GM12878 (cell line): ENCODE results near the gene CHCHD6. TPM values are rescaled to one million over a fixed set of nuclear protein-coding genes. Genes with fewer than 3 reads are reported as not detected.

Experiments used
- ATAC-seq: fragments of 200-7000 bp; cut with Tn5 transposase; 3 replicates; pipeline ENCODE4 v1.9.1; 2020; ENCODE audit warnings: mild to moderate bottlenecking, moderate library complexity
- BruUV-seq: library from RNA; stranded (reverse); fragments of 400-500 nt; replicated peaks from 2 replicates; lab custom pipeline; 2021; lab: Mats Ljungman, UMichigan
- CTCF ChIA-PET: fragments of 300-600 bp; sonication (Branson Sonifier 250); formaldehyde crosslinking; extraction: SDS; loops from one replicate; lab custom pipeline; 2021; ENCODE audit warnings: inconsistent platforms; lab: Yijun Ruan, JAX
- POLR2A ChIA-PET: fragments of 350-600 bp; formaldehyde crosslinking; extraction: SDS; loops from one replicate; lab custom pipeline; 2021; ENCODE audit warnings: inconsistent platforms; lab: Charles Lee
- RAD21 ChIA-PET: fragments of 300-600 bp; sonication (Branson Sonifier 250); formaldehyde crosslinking; loops from one replicate; lab custom pipeline; 2023; ENCODE audit warnings: antibody characterized with exemption; ENCODE audit not compliant: unreplicated experiment; lab: Charles Lee
- SMC1A ChIA-PET: fragments of 300-600 bp; sonication (Branson Sonifier 250); formaldehyde crosslinking; loops from one replicate; lab custom pipeline; 2023; ENCODE audit not compliant: unreplicated experiment, uncharacterized antibody; lab: Charles Lee
- DNase-seq: peaks from one replicate; pipeline ENCODE4 v3.0.0-alpha.2; 2011; ENCODE audit warnings: low read depth, low spot score
- FAIRE-seq: peaks from 3 replicates; lab custom pipeline; 2011; peaks lifted over from hg19 to GRCh38; lab: Jason Lieb, UNC
- H2AFZ ChIP-seq: 2 replicates; pipeline ENCODE4 v1.6.0; 2011; ENCODE audit warnings: low read depth, low read length, control low read depth; ENCODE audit not compliant: control insufficient read depth
- H3K27ac ChIP-seq: 2 replicates; pipeline ENCODE4 v1.5.1; 2011; ENCODE audit warnings: control low read depth; ENCODE audit not compliant: control insufficient read depth, insufficient read depth
- H3K27me3 ChIP-seq, 2 experiments: replicated peaks in 1 of 2; 2 replicates each; pipeline versions ENCODE4 v1.6.0 to v1.6.1; 2011; ENCODE audit warnings: low read length in 1 of 2; ENCODE audit not compliant: control insufficient read depth in 2 of 2, insufficient read depth in 2 of 2
- H3K36me3 ChIP-seq, 2 experiments: 2 replicates each; pipeline ENCODE4 v1.5.1; 2011; ENCODE audit warnings: low read length in 1 of 2; ENCODE audit not compliant: control insufficient read depth in 2 of 2, insufficient read depth in 2 of 2
- H3K4me1 ChIP-seq: 2 replicates; pipeline ENCODE4 v1.6.1; 2011; ENCODE audit warnings: mild to moderate bottlenecking, low read length, moderate library complexity, mixed read lengths; ENCODE audit not compliant: control insufficient read depth, insufficient read depth
- H3K4me2 ChIP-seq: 2 replicates; pipeline ENCODE4 v1.6.0; 2011; ENCODE audit warnings: control low read depth; ENCODE audit not compliant: control insufficient read depth, insufficient read depth
- H3K4me3 ChIP-seq: fragments of 200-600 bp; sonication (generic); 2 replicates; pipeline ENCODE4 v1.5.1; 2016
- H3K79me2 ChIP-seq: 2 replicates; pipeline ENCODE4 v1.6.0; 2011; ENCODE audit warnings: low read length; ENCODE audit not compliant: control insufficient read depth, insufficient read depth
- H3K9ac ChIP-seq: 2 replicates; pipeline ENCODE4 v1.8.0; 2011; ENCODE audit warnings: low read length, control low read depth, mixed read lengths; ENCODE audit not compliant: control insufficient read depth, insufficient read depth
- H3K9me3 ChIP-seq: replicated peaks from 3 replicates; pipeline ENCODE4 v1.5.1; 2011; ENCODE audit warnings: mild to moderate bottlenecking, low read length; ENCODE audit not compliant: control insufficient read depth, insufficient read depth
- H4K20me1 ChIP-seq: 2 replicates; pipeline ENCODE4 v1.6.0; 2011; ENCODE audit not compliant: control insufficient read depth, insufficient read depth
- E2F4 ChIP-seq: IDR thresholded peaks from 2 replicates; pipeline ENCODE4 v1.6.1; 2012; ENCODE audit warnings: low read depth, low read length, improper control_type of control experiment
- GABPA ChIP-seq: IDR thresholded peaks from 2 replicates; pipeline ENCODE4 v1.6.1; 2014; ENCODE audit warnings: antibody characterized with exemption, low read depth, mild to moderate bottlenecking, inconsistent platforms
- HSF1 ChIP-seq: fragments of 150-350 bp; IDR thresholded peaks from 2 replicates; pipeline ENCODE4 v1.6.1; 2014; ENCODE audit warnings: mild to moderate bottlenecking, low read depth, low read length
- IRF3 ChIP-seq: fragments of 450-650 bp; IDR thresholded peaks from 2 replicates; pipeline ENCODE4 v1.6.1; 2014; ENCODE audit warnings: mild to moderate bottlenecking
- KLF5 ChIP-seq: fragments of 450-650 bp; IDR thresholded peaks from 2 replicates; pipeline ENCODE4 v1.6.1; 2014; ENCODE audit warnings: mild to moderate bottlenecking; ENCODE audit not compliant: partially characterized antibody
- NFIC ChIP-seq: IDR thresholded peaks from 2 replicates; pipeline ENCODE4 v1.6.1; 2012; ENCODE audit warnings: low read depth, mild to moderate bottlenecking, inconsistent platforms, low read length, moderate library complexity
- POU2F2 ChIP-seq: IDR thresholded peaks from 3 replicates; pipeline ENCODE4 v1.6.1; 2011; ENCODE audit warnings: low read depth, mild to moderate bottlenecking, low read length, borderline replicate concordance
- RELB ChIP-seq: fragments of 450-650 bp; IDR thresholded peaks from 2 replicates; pipeline ENCODE4 v1.6.1; 2017; ENCODE audit warnings: low read depth, mild to moderate bottlenecking, moderate library complexity
- SMAD1 ChIP-seq: fragments of 450-650 bp; IDR thresholded peaks from 2 replicates; pipeline ENCODE4 v1.6.1; 2018; ENCODE audit warnings: mild to moderate bottlenecking, low read depth; ENCODE audit not compliant: partially characterized antibody
- STAT1 ChIP-seq: fragments of 450-650 bp; conservative IDR thresholded peaks from 2 replicates; pipeline ENCODE4 v1.6.1; 2014; ENCODE audit warnings: antibody characterized with exemption, mild to moderate bottlenecking
- TARDBP ChIP-seq: IDR thresholded peaks from 2 replicates; pipeline ENCODE4 v1.6.1; 2016; ENCODE audit warnings: borderline replicate concordance
- USF1 ChIP-seq: IDR thresholded peaks from 2 replicates; pipeline ENCODE4 v1.6.1; 2011; ENCODE audit warnings: borderline replicate concordance, low read depth, mild to moderate bottlenecking, moderate library complexity, mixed read lengths, low read length; ENCODE audit not compliant: insufficient read depth; ENCODE audit errors: extremely low read length
- USF2 ChIP-seq: IDR thresholded peaks from 2 replicates; pipeline ENCODE4 v1.6.1; 2011; ENCODE audit warnings: low read depth, low read length, improper control_type of control experiment, borderline replicate concordance
- WGBS: methylation state at CpG from one replicate; pipeline ENCODE4 v1.1.6; 2016; ENCODE audit warnings: low lambda C conversion rate; ENCODE audit not compliant: insufficient replicate concordance, insufficient coverage; ENCODE audit errors: missing lambda C conversion rate; 5-methylcytosine and 5-hydroxymethylcytosine counted together
- in situ Hi-C: fragments of 300-500 bp; cut with MboI; formaldehyde crosslinking; loops from 9 replicates; pipeline ENCODE4 v1.14.3; 2018; ENCODE audit warnings: mixed read lengths
- intact Hi-C: fragments of 100-400 bp; cut with micrococcal nuclease; formaldehyde crosslinking; loops from one replicate; pipeline ENCODE4 v1.14.2; 2022; ENCODE audit not compliant: unreplicated experiment
- polyA plus RNA-seq, 11 experiments: library from polyadenylated mRNA; depleted of rRNA in 4 of 11; unstranded in 6 of 11; stranded (reverse) in 5 of 11; fragments of >200 nt; fragmentation: Nextera tagmentation in 4 of 11; fragmentation: Illumina TruSeq in 1 of 11; extraction: Ambion mirVana in 4 of 11; extraction: Trizol in 1 of 11; gene quantifications; 1 replicate in 1 of 11; 2 replicates in 10 of 11; pipeline versions ENCODE4 v1.2.1 to v1.2.3, GENCODE V29; 2011 to 2016; ENCODE audit warnings: inconsistent platforms in 2 of 11, missing spikeins in 2 of 11, low read depth in 1 of 11
- total RNA-seq, 4 experiments: library from RNA; depleted of rRNA in 3 of 4; stranded (reverse); fragments of >200 nt in 3 of 4; fragmentation: Illumina TruSeq in 1 of 4; extraction: Trizol in 1 of 4; gene quantifications; 2 replicates each; pipeline versions ENCODE4 v1.2.1 to v1.2.3, GENCODE V29; 2013 to 2021
- TF ChIP-seq, protein P1 (sequence below): IDR thresholded peaks from 2 replicates; pipeline ENCODE4 v1.6.1; 2011; ENCODE audit warnings: mild to moderate bottlenecking, low read depth, low read length, moderate library complexity; ENCODE audit not compliant: insufficient replicate concordance

Gene CHCHD6
- total and polyA plus RNA-seq, 10 of the 15 experiments (the other 5 are each of a cell fraction or from before 2014, with no cell fraction given): 2.7 to 16.7 (median 12.3) TPM

DNA sequence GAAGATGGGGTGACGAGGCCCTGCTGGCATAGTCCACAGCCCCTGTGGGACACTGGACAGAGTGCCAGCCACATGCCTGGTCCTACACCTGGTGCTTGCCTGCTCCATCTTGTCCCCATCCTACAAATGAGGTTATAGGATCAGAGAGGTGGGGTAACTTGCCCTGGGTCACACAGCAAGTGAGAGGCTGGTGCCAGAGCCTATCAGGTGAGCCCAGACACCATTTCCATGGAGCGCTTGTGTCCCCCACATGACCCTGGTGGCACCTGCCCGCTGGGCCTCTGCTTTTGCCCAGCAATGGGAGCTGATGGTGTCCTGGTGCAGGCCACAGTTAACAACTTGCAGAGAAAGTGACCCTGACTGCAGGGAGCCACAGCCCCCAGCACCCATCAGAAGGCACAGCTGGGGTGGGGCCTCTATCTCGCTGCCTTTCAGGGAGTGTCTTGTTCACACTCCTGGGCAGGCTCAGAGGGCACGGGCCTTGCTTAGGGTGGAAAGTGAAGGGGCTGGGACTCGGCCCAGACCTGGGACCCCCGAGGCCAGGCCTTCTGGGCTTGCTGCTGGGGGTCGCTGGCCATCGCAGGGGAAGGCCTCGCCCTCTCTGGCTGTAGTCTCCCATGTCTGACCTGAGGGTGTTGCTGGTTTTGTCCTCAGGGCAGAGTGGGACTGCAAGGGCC, 286.1 kb downstream of the CHCHD6 start:
- CTCF ChIA-PET: interaction anchor here (0.9 kb wide), 1 partner anchor 87 kb away, joined by 3 read pairs; no protein-coding TSS in a partner anchor
- Histone ChIP-seq H4K20me1 (peaks cover 3% of the 10 kb centered on the region; the same call in 1 of the 2 replicates), H3K27me3 (no peaks in the 10 kb centered on the region), H3K79me2 (no peaks in the 10 kb centered on the region), H3K4me2 (no peak overlapping the region), H3K36me3 (peaks cover 0 to 12% of the 10 kb centered on the region in 2 experiments; a peak in 2 of 4 replicates), H2AFZ (no peak overlapping the region), H3K4me1 (no peaks in the 10 kb centered on the region), H3K9ac (no peak overlapping the region), H3K27ac (no peak overlapping the region), H3K4me3 (no peak overlapping the region), H3K9me3 (no peaks in the 10 kb centered on the region)
- 64% methylated on average over 10 of the region's 10 CpGs for WGBS
- intact Hi-C loops: no loop called here
- in situ Hi-C loops: no loop called here
- FAIRE-seq (no peak), ATAC-seq (no peak), DNase-seq (no peak)
- BruUV-seq: no TSS peak
- SMC1A ChIA-PET: no interaction called here
- POLR2A ChIA-PET: no interaction called here
- RAD21 ChIA-PET: no interaction called here
- TF ChIP-seq IRF3 (no peak), NFIC (no peak), GABPA (no peak), STAT1 (no peak), USF1 (no peak), USF2 (no peak), RELB (no peak), E2F4 (no peak), SMAD1 (no peak), TARDBP (no peak), POU2F2 (no peak), HSF1 (no peak), KLF5 (no peak)
- TF ChIP-seq, protein P1, sequence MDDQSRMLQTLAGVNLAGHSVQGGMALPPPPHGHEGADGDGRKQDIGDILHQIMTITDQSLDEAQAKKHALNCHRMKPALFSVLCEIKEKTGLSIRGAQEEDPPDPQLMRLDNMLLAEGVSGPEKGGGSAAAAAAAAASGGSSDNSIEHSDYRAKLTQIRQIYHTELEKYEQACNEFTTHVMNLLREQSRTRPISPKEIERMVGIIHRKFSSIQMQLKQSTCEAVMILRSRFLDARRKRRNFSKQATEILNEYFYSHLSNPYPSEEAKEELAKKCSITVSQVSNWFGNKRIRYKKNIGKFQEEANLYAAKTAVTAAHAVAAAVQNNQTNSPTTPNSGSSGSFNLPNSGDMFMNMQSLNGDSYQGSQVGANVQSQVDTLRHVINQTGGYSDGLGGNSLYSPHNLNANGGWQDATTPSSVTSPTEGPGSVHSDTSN: no peak
